Measurements from ENCODE around the gene MESD.
A peak's percentile ranks its signal among the peaks of the same experiment; 100 is the strongest.
"Not testable (repeated sequence)": the region's sequence is repeated elsewhere in the genome, so short reads cannot be mapped to it uniquely, and the experiment has no call there.

The MESD gene

GRCh38 chr15:80988148-80988796 is 1.3 kb downstream of the MESD start:
- no peak for DNase-seq

DNA sequence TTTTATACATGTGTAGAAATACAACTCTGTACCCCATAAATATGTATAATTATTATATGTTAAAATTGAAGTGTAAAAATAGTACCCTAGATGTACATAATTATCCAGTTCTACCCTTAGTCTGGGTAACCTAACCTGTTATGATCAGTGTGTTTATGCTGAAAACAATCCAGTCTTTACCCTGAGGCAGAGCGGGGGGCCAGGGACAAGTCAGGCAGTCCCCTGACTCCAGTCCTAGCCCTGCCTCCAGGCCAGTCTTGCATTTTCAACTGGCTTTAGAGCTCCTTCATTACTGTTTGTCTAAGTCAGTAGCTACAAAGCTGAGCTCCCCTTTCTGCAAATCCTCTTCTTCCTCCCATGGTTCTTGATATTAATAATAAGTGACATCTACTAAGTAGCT is 3.1 kb downstream of the MESD start:
- no peak for DNase-seq

- no peak for DNase-seq
Observed at GRCh38 chr15:80985981-80986380, 3.6 kb downstream of the MESD start.

GRCh38 chr15:80984856-80985255 is 4.8 kb downstream of the MESD start:
- DNase-seq, result no peak

GRCh38 chr15:80982839-80983238 is 6.8 kb downstream of the MESD start:
- no peak for DNase-seq

DNA sequence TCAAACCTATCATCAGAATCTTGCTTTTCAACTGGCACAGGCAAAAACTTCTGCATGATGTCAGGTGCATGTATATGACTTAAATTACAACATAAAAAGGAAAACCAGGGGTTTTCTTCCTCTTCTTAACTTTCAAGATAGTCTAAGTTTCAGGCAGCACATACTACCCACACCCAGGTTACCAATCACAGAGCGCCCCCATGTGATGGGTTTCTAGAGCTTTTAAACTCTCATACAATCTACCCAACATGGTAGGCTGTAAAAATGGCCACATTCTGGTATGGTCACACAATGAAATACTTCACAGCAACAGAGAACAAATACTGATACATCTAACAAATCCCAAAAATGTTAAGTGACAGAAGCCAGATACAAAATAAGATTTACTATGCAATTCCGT is 7.4 kb downstream of the MESD start:
- DNase-seq, result no peak

DNA sequence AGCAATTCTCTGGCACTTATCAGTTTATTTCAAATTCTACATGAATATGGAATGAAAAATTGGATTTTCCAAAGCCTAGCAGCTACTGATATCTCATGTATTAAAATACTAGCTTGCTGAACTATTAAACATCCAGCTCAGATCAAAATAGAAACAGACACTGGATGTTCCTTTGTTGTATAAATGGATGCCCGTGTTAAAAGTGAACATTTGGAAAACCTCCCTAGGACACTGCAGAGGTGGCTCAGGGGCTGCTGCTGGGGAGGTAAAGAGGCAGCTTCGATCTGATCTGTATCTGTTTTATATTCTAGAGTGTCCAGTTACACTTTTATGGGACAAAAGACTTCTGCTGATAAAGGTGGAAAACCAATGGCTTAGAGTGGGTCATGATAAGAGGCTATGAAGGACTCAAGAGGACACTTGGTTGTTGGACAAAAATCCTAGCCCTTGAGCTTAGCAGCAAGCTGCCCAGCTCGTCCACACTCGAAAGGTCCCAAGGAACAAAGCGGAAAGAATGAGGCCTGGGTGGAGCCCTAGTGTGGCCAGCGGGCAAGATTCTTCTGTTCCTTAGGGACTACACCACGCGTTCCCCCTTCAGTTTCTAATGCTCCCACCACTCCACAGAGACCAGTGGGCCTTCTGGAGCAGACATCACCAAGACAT is 9.9 kb downstream of the MESD start:
- no peak for DNase-seq

DNA sequence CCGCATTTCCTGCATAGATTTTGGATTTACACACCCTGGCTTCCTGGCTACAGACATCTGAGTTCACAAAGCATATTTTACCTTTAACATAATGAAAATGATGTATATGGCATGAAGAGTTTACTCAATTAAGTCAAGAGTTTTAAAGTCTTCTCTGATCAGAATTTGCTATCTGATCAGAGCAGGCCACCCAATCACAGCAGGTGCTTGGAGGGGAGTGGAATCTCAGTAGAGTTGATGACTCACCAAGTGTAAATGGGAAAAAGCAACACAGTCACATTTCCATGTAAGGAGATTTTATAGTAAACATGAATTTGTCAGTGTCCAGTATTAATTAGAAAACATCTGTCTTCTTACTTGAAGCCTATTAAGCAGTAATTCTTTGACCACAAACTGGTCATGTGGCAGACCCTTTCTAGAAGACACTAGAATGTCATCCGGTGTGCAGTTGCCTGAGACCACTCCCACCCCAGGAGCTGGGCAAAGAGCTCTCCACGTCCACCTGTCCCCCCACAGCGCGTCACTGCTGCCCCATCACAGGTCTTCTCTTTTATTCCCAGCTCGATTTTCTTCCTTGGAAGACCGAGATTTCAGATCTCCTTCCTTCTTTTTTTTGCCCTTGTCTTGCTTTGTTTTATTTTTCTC is 10.8 kb downstream of the MESD start:
- DNase-seq, result no peak

- DNase-seq, result no peak
Observed at GRCh38 chr15:80977627-80978036, 12.0 kb downstream of the MESD start.

- no peak for DNase-seq
Observed at GRCh38 chr15:80976851-80977250, 12.8 kb downstream of the MESD start.

DNA sequence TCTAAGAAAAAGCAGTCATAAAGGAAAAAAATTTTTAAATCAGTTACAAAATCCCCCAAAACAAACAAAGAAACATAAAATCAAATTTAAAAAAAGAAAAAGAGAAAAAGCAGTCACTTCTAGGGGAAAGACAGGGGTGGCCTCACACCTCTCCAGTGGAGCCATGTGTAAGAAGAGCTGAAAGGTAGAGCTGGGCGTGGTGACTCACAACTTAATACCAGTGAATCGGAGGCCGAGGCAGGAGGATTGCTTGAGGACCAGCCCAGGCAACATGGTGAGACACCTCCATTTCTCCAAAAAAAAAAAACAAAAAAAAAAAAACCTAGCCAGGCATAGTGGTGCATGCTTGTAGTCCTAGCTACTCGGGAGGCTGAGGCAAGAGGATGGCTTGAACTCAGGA is 14.7 kb downstream of the MESD start:
- no peak for DNase-seq

DNA sequence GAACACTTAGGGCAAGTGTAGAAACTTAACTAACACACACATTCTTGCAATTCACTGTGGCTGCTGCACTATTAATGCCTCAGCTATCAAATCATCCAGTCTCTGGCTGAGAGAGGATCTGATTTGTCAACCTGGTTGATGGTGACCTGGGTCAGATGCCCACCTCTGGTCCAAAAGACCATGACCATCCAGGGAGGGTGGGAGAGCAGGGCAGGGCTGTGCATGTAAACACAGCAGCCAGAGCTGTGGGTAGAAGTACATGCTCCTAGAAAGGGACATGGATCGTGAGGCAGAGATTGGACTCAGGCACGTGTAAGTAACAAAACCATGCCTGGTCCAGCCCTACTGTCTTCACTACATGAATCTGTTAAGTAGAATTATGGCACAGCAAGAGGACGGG is 17.3 kb downstream of the MESD start:
- DNase-seq, result no peak

GRCh38 chr15:80971143-80971542 is 18.5 kb downstream of the MESD start:
- DNase-seq, result no peak

- DNase-seq, result no peak
Observed at GRCh38 chr15:80970658-80971057, 19.0 kb downstream of the MESD start.

- peak; percentile 13 for DNase-seq
Observed at GRCh38 chr15:80970018-80970657, 19.5 kb downstream of the MESD start.

DNA sequence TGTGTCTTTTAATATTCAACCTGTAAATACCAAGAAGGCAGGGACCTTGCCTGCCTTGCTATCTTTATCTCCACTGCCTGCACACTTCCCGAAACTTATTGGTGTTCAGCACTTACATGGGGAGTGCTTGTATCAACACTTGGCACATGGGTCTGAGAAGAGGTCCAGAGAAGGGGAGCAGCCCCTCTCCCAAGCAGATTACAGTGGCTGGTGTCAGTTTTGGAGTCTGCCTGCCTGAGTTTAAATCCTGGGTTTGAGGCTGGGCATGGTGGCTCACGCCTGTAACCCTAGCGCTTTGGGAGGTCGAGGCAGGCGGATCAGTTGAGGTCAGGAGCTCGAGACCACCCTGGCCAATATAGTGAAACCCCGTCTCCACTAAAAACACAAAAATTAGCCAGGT is 20.3 kb downstream of the MESD start:
- DNase-seq, result no peak

DNA sequence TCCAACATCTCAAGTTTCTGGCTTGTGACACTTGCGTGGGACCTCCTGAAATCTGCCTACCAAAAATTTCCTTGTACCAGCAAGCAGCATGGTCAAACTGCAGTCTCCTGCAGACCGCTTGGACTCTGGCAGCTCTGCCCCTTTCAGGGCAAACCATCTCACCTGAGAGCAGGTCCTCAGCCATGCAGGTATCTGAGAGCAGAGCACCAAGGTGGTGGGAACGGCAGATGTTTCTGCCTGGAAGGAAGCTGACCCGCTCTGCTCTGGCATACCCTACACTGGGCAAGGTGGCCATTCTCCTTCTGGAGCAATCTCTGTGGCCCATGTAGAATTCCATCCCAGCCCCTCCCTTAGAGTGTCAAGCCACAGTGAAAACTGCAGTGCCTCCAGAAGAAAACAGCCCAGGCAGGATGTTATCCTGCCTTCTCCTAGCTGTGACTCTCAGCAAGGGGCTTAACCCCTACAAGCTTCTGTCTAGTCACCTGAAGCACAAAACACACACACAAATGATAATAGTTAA is 21.6 kb downstream of the MESD start:
- no peak for DNase-seq

- no peak for DNase-seq
Observed at GRCh38 chr15:80967451-80967850, 22.2 kb downstream of the MESD start.

GRCh38 chr15:80966431-80967197 is 23.0 kb downstream of the MESD start:
- no peak for DNase-seq

GRCh38 chr15:80965454-80965853 is 24.2 kb downstream of the MESD start:
- not testable (repeated sequence) for DNase-seq

- no peak for DNase-seq
Observed at GRCh38 chr15:80958818-80959495, 30.7 kb downstream of the MESD start.

DNA sequence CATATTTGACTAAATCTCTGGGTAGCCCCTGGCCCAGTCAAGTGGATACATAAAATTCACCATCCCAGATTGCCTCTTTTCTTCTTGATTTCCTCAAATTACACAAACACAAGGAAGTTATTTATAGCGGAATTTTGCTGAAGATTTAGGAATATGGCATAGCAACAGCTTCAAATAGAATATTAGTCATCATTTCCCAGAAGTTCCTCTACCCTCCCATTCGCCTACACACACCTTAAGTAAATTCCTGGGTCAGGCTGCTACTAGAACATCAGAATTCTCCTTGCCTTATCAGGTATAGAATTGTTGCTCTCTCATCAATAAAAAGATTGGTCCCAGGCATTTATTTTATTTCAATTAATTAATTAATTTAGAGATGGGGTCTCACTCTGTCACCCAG is 31.6 kb downstream of the MESD start:
- no peak for DNase-seq

Data from T1000 (cell line).